ENCODE results near the gene PLXDC1. TPM values are rescaled to one million over a fixed set of nuclear protein-coding genes. Genes with fewer than 3 reads are reported as not detected.
A peak's percentile ranks its signal among the peaks of the same experiment; 100 is the strongest.
"Not testable (repeated sequence)": the region's sequence is repeated elsewhere in the genome, so short reads cannot be mapped to it uniquely, and the experiment has no call there.

Gene PLXDC1
- total RNA-seq, 2 donors from 2014 or later = 7.5 to 11.7 TPM

DNA sequence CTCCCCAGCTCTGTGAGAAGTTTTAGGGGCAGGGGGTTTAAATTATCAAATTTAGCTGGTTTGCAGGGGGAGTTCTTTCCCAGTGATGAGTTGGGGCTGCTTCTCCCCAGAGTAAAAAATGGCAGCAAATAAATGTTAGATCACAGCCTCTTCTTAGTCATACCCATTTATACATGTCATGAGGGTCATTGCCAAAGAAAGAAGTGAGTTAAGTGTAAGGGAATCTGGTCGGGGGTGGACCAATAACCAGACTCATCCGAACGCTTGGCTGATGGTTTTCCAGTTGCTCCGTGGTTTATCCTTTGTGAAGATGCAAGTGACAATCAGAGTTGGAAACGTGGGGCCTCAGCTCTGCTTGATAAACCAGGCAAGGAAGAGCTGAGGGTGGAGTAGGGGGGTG, 87.1 kb downstream of the PLXDC1 start:
- no peaks in the 10 kb centered on the region for H3K36me3 Mint-ChIP-seq (ENCODE audit: low read depth)
- no peak for ATAC-seq

GRCh38 chr17:39063681-39064069, 87.8 kb downstream of the PLXDC1 start:
- no peaks in the 10 kb centered on the region for H3K9me3 ChIP-seq (ENCODE audit: control insufficient read depth, low read length, poor library complexity, severe bottlenecking)
- ATAC-seq = no peak
- DNase-seq = no peak
- no peak overlapping the region for H3K4me3 Mint-ChIP-seq
- H3K27me3 Mint-ChIP-seq = no peaks in the 10 kb centered on the region
- H3K4me1 Mint-ChIP-seq = peaks cover 2% of the 10 kb centered on the region
- H3K27ac Mint-ChIP-seq = no peak overlapping the region
- no peaks in the 10 kb centered on the region for H3K36me3 Mint-ChIP-seq (ENCODE audit: low read depth)

More for the DNA sequence above, 87.1 kb downstream of the PLXDC1 start:
- no peak for DNase-seq
- no peak overlapping the region for H3K4me3 Mint-ChIP-seq
- peaks cover 2% of the 10 kb centered on the region for H3K27me3 Mint-ChIP-seq
- H3K4me1 Mint-ChIP-seq = peaks cover 4% of the 10 kb centered on the region
- no peak overlapping the region for H3K27ac Mint-ChIP-seq
- H3K9me3 ChIP-seq (ENCODE audit: control insufficient read depth, low read length, poor library complexity, severe bottlenecking) = no peaks in the 10 kb centered on the region

- Mint-ChIP-seq H3K27me3 (no peaks in the 10 kb centered on the region), H3K4me3 (no peak overlapping the region), H3K36me3 (ENCODE audit: low read depth) (no peaks in the 10 kb centered on the region), H3K27ac (no peak overlapping the region), H3K4me1 (peaks cover 2% of the 10 kb centered on the region)
- H3K9me3 ChIP-seq (ENCODE audit: control insufficient read depth, low read length, poor library complexity, severe bottlenecking) = no peaks in the 10 kb centered on the region
- ATAC-seq (no peak), DNase-seq (no peak)
These were observed 88.4 kb downstream of the PLXDC1 start for GRCh38 chr17:39062846-39063680.

GRCh38 chr17:39058524-39058923, 92.9 kb downstream of the PLXDC1 start:
- Mint-ChIP-seq H3K36me3 (ENCODE audit: low read depth) (no peaks in the 10 kb centered on the region), H3K27ac (no peak overlapping the region), H3K4me3 (no peak overlapping the region), H3K27me3 (peaks cover 1% of the 10 kb centered on the region), H3K4me1 (peaks cover 8% of the 10 kb centered on the region)
- ATAC-seq = no peak
- no peaks in the 10 kb centered on the region for H3K9me3 ChIP-seq (ENCODE audit: control insufficient read depth, low read length, poor library complexity, severe bottlenecking)
- DNase-seq = no peak

GRCh38 chr17:39057701-39058206, 93.7 kb downstream of the PLXDC1 start:
- H3K27ac Mint-ChIP-seq = peak overlapping the region; percentile 51
- peak overlapping the region; percentile 84 for H3K4me3 Mint-ChIP-seq
- peaks cover 7% of the 10 kb centered on the region for H3K27me3 Mint-ChIP-seq
- H3K36me3 Mint-ChIP-seq (ENCODE audit: low read depth) = no peaks in the 10 kb centered on the region
- H3K4me1 Mint-ChIP-seq = peaks cover 6% of the 10 kb centered on the region
- DNase-seq (no peak), ATAC-seq (no peak)
- no peaks in the 10 kb centered on the region for H3K9me3 ChIP-seq (ENCODE audit: control insufficient read depth, low read length, poor library complexity, severe bottlenecking)

- H3K9me3 ChIP-seq (ENCODE audit: control insufficient read depth, low read length, poor library complexity, severe bottlenecking) = no peaks in the 10 kb centered on the region
- Mint-ChIP-seq H3K4me1 (peaks cover 6% of the 10 kb centered on the region), H3K4me3 (no peak overlapping the region), H3K27ac (no peak overlapping the region), H3K27me3 (peaks cover 17% of the 10 kb centered on the region), H3K36me3 (ENCODE audit: low read depth) (peaks cover 3% of the 10 kb centered on the region)
- no peak for DNase-seq
- ATAC-seq = no peak
These were observed 97.3 kb downstream of the PLXDC1 start for GRCh38 chr17:39054111-39054645.

DNA sequence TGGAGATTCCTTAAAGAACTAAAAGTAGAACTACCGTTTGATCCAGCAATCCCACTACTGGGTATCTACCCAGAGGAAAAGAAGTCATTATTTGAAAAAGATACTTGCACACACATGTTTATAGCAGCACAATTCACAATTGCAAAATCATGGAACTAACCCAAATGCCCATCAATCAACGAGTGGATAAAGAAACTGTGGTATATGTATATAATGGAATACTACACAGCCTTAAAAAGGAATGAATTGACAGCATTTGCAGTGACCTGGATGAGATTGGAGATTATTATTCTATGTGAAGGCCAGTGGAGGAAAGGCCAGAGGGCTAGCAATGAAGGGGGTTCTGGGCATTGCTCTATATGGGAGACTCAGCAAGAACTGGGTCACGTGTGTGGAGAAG, 99.0 kb downstream of the PLXDC1 start:
- not testable (repeated sequence) for H3K27ac Mint-ChIP-seq; H3K36me3 Mint-ChIP-seq (ENCODE audit: low read depth); H3K4me1 Mint-ChIP-seq; DNase-seq; ATAC-seq; H3K4me3 Mint-ChIP-seq; H3K9me3 ChIP-seq (ENCODE audit: control insufficient read depth, low read length, poor library complexity, severe bottlenecking)
- peaks cover 17% of the 10 kb centered on the region for H3K27me3 Mint-ChIP-seq

- no peak for ATAC-seq
- H3K27me3 Mint-ChIP-seq = peaks cover 17% of the 10 kb centered on the region
- no peaks in the 10 kb centered on the region for H3K4me1 Mint-ChIP-seq
- peaks cover 17% of the 10 kb centered on the region for H3K9me3 ChIP-seq (ENCODE audit: control insufficient read depth, low read length, poor library complexity, severe bottlenecking)
- no peak overlapping the region for H3K4me3 Mint-ChIP-seq
- DNase-seq = no peak
- no peak overlapping the region for H3K27ac Mint-ChIP-seq
- H3K36me3 Mint-ChIP-seq (ENCODE audit: low read depth) = peaks cover 3% of the 10 kb centered on the region
These were observed 100.3 kb downstream of the PLXDC1 start for GRCh38 chr17:39051001-39051585.

DNA sequence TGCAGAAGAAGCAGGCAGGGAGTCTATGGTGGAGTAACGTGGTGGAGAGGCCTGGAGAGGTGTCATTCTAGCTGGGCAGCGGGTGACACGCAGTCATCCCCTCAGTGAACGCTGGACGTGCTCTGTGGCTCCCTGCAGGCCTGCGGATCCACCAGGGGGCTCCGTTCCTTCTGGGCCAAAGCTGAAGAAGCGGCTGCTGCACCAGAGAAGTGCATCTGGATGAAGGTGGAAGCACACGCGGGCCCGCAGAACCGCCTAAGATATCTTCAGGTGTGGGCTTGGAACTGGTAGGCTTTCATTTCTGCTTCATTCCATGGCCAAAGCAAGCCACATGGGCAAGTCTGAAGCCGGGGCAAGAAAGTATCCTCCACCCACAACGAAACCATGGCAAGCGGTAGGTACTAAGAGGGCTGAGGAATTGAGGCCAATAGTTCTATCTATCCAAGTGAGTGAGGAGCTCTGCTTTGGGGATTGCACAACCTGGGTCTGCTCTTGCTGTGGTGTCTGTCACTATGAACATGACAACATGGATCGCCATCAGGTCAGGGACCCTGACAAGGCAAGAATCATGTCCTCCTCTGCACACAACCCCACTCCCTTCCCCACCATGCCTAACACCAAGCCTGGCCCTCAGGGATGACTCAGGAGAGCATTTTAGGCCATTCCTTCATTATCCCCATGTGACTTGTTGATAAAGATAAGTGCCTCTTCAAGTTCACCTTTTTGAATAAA, 105.3 kb downstream of the PLXDC1 start:
- no peak overlapping the region for H3K27ac Mint-ChIP-seq
- peaks cover 17% of the 10 kb centered on the region for H3K9me3 ChIP-seq (ENCODE audit: control insufficient read depth, low read length, poor library complexity, severe bottlenecking)
- no peaks in the 10 kb centered on the region for H3K36me3 Mint-ChIP-seq (ENCODE audit: low read depth)
- H3K4me3 Mint-ChIP-seq = no peak overlapping the region
- ATAC-seq = no peak
- DNase-seq = no peak
- H3K4me1 Mint-ChIP-seq = no peaks in the 10 kb centered on the region
- peaks cover 8% of the 10 kb centered on the region for H3K27me3 Mint-ChIP-seq

DNA sequence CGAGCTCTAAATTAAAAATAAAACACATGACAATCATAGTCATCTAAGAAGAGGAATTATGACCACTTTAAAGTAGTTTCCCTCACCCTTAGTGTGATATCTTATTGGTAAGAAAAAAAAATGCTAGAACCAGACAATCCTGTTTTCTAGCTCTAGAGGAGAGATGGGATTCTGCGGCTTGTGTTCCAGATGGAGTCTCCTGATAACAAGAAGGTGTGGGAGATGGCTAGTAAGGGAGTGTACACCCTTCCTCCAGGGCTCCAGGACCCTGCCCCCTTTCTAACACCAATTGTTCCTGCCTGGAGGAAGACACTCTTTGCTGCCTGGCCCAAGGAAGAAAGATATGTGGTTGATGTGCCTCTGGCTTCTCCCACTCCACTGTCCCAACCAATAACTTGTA, 115.4 kb downstream of the PLXDC1 start:
- H3K4me1 Mint-ChIP-seq = no peaks in the 10 kb centered on the region
- no peak overlapping the region for H3K27ac Mint-ChIP-seq
- DNase-seq (no peak), ATAC-seq (no peak)
- H3K36me3 Mint-ChIP-seq (ENCODE audit: low read depth) = peaks cover 2% of the 10 kb centered on the region
- H3K27me3 Mint-ChIP-seq = peaks cover 36% of the 10 kb centered on the region
- no peak overlapping the region for H3K4me3 Mint-ChIP-seq
- H3K9me3 ChIP-seq (ENCODE audit: control insufficient read depth, low read length, poor library complexity, severe bottlenecking) = no peaks in the 10 kb centered on the region

DNA sequence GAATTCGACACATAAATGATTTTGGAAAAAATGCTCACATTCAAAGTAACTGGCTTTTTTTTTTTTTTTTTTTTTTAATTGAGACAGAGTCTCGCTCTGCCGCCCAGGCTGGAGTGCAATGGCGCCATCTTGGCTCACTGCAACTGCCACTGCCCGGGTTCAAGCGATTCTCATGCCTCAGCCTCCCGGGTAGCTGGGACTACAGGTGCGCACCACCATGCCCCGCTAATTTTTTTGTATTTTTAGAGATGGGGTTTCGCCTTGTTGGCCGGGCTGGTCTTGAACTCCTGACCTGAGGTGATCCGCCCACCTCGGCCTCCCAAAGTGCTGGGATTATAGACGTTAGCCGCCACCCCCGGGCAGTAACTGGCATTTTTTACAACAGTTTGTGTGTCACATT, 115.9 kb downstream of the PLXDC1 start:
- H3K27ac Mint-ChIP-seq; ATAC-seq; H3K36me3 Mint-ChIP-seq (ENCODE audit: low read depth): not testable (repeated sequence)

DNA sequence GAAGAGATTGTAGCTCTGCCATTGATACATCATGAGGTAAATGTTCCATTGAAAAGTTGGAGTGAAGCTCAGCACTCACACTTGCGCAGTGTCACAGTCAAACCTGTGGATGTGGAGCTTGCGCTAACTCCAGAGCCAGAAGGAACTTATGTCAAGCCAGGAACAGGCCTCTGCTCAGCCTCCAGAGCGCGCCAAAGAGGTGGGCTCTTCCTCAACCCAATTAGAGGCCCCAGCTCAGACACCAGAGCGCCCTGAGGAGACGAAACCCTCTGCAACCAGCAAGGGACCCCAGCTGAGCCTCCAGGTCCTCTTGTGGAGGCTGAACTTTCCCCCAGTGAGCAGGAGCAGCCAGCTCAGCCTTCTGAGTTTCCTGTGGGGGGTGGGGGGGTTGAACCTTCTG, 122.7 kb downstream of the PLXDC1 start:
- H3K9me3 ChIP-seq (ENCODE audit: control insufficient read depth, low read length, poor library complexity, severe bottlenecking) = no peaks in the 10 kb centered on the region
- peaks cover 29% of the 10 kb centered on the region for H3K27me3 Mint-ChIP-seq
- no peak overlapping the region for H3K4me3 Mint-ChIP-seq
- no peak for ATAC-seq
- peaks cover 2% of the 10 kb centered on the region for H3K36me3 Mint-ChIP-seq (ENCODE audit: low read depth)
- H3K27ac Mint-ChIP-seq = no peak overlapping the region
- DNase-seq = no peak
- H3K4me1 Mint-ChIP-seq = no peaks in the 10 kb centered on the region

More for the DNA sequence above, 115.9 kb downstream of the PLXDC1 start:
- not testable (repeated sequence) for H3K4me1 Mint-ChIP-seq; H3K4me3 Mint-ChIP-seq; H3K9me3 ChIP-seq (ENCODE audit: control insufficient read depth, low read length, poor library complexity, severe bottlenecking); DNase-seq
- H3K27me3 Mint-ChIP-seq = peaks cover 36% of the 10 kb centered on the region

- Mint-ChIP-seq H3K27ac (no peak overlapping the region), H3K4me3 (peak overlapping the region; percentile 19)
These were observed 123.9 kb downstream of the PLXDC1 start for GRCh38 chr17:39027455-39028035.

More at GRCh38 chr17:39027455-39028035, 123.9 kb downstream of the PLXDC1 start:
- Mint-ChIP-seq H3K36me3 (ENCODE audit: low read depth) (peaks cover 2% of the 10 kb centered on the region), H3K27me3 (peaks cover 25% of the 10 kb centered on the region), H3K4me1 (no peaks in the 10 kb centered on the region)
- H3K9me3 ChIP-seq (ENCODE audit: control insufficient read depth, low read length, poor library complexity, severe bottlenecking) = no peaks in the 10 kb centered on the region
- DNase-seq (no peak), ATAC-seq (no peak)

All from T-helper 17 cell (primary cell).